SK-N-SH (cell line): ENCODE measurements around the gene KBTBD3. TPM values are rescaled to one million over a fixed set of nuclear protein-coding genes. Genes with fewer than 3 reads are reported as not detected.

ENCODE experiments used
- CTCF ChIA-PET: fragments of 300-600, 350-600 bp; formaldehyde crosslinking; extraction: SDS; loops from one replicate; lab custom pipeline; 2021; lab: Yijun Ruan, JAX
- POLR2A ChIA-PET: fragments of 350-600 bp; sonication (Branson Sonifier 250); formaldehyde crosslinking; extraction: SDS; loops from one replicate; lab custom pipeline; 2020; ENCODE audit warnings: antibody characterized with exemption, inconsistent platforms; lab: Yijun Ruan, JAX
- DNase-seq: peaks from one replicate; pipeline ENCODE4 v3.0.0; 2012
- H2AFZ ChIP-seq: fragments of 200-600 bp; sonication (generic); 2 replicates; pipeline ENCODE4 v1.8.1; 2016; ENCODE audit warnings: antibody characterized with exemption, mild to moderate bottlenecking, low read depth
- H3F3A ChIP-seq: fragments of 200-600 bp; sonication (generic); replicated peaks from 2 replicates; pipeline ENCODE3; 2016; ENCODE audit warnings: antibody characterized with exemption, mild to moderate bottlenecking; ENCODE audit not compliant: insufficient read depth
- H3K27ac ChIP-seq, 2 experiments: fragments of 200-500 bp in 1 of 2; fragments of 200-600 bp in 1 of 2; sonication (Bioruptor generic) in 1 of 2; sonication (generic), shearing (Covaris generic) in 1 of 2; 2 replicates each; pipeline versions ENCODE4 v1.5.1 to v1.6.1; 2014 to 2016; ENCODE audit warnings: low read depth in 2 of 2, inconsistent platforms in 1 of 2, low read length in 1 of 2, mild to moderate bottlenecking in 1 of 2, mixed read lengths in 1 of 2
- H3K27me3 ChIP-seq: fragments of 200-600 bp; sonication (generic), shearing (Covaris generic); 2 replicates; pipeline ENCODE4 v1.6.1; 2016; ENCODE audit warnings: mixed run types; ENCODE audit not compliant: insufficient read depth
- H3K36me3 ChIP-seq, 2 experiments: fragments of 200-500 bp in 1 of 2; fragments of 200-600 bp in 1 of 2; sonication (Bioruptor generic) in 1 of 2; sonication (generic) in 1 of 2; replicated peaks in 1 of 2; 2 replicates each; pipeline versions ENCODE3 to v1.5.1; 2014 to 2016; ENCODE audit warnings: low read length in 1 of 2, mild to moderate bottlenecking in 1 of 2; ENCODE audit not compliant: insufficient read depth in 2 of 2, control insufficient read depth in 1 of 2
- H3K4me1 ChIP-seq, 2 experiments: fragments of 200-500 bp in 1 of 2; fragments of 200-600 bp in 1 of 2; sonication (Bioruptor generic) in 1 of 2; sonication (generic), shearing (Covaris generic) in 1 of 2; 2 replicates each; pipeline versions ENCODE4 v1.5.1 to v1.6.1; 2014 to 2016; ENCODE audit warnings: low read depth in 1 of 2, low read length in 1 of 2, mixed run types in 1 of 2; ENCODE audit not compliant: insufficient read depth in 2 of 2, control insufficient read depth in 1 of 2
- H3K4me2 ChIP-seq: fragments of 200-600 bp; sonication (generic), shearing (Covaris generic); 2 replicates; pipeline ENCODE4 v1.6.1; 2017; ENCODE audit warnings: mixed run types
- H3K4me3 ChIP-seq, 2 experiments: fragments of 200-500 bp in 1 of 2; fragments of 200-600 bp in 1 of 2; sonication (Bioruptor generic) in 1 of 2; sonication (generic), shearing (Covaris generic) in 1 of 2; 2 replicates each; pipeline versions ENCODE4 v1.5.1 to v1.8.1; 2014 to 2016; ENCODE audit warnings: low read depth in 2 of 2, inconsistent platforms in 1 of 2, low read length in 1 of 2, mild to moderate bottlenecking in 1 of 2, mixed read lengths in 1 of 2, moderate library complexity in 1 of 2
- H3K79me2 ChIP-seq: fragments of 200-600 bp; sonication (generic); 2 replicates; pipeline ENCODE4 v1.8.1; 2017; ENCODE audit warnings: mild to moderate bottlenecking; ENCODE audit not compliant: insufficient read depth
- H3K9ac ChIP-seq: fragments of 200-600 bp; sonication (generic); 2 replicates; pipeline ENCODE4 v1.6.1; 2017; ENCODE audit warnings: mixed run types
- H3K9me2 ChIP-seq: fragments of 200-600 bp; sonication (generic); 2 replicates; pipeline ENCODE4 v1.6.1; 2017; ENCODE audit warnings: mixed run types
- H3K9me3 ChIP-seq: fragments of 200-600 bp; sonication (generic); 2 replicates; pipeline ENCODE4 v1.6.1; 2017; ENCODE audit warnings: mixed run types, mild to moderate bottlenecking, moderate library complexity
- H4K20me1 ChIP-seq: fragments of 200-600 bp; sonication (generic); 2 replicates; pipeline ENCODE4 v1.6.1; 2017; ENCODE audit warnings: mild to moderate bottlenecking, mixed run types; ENCODE audit not compliant: insufficient read depth
- FOSL2 ChIP-seq: IDR thresholded peaks from 2 replicates; pipeline ENCODE4 v1.4.0; 2012; ENCODE audit warnings: low read depth, mild to moderate bottlenecking, moderate library complexity, borderline replicate concordance
- FOXJ3 ChIP-seq: sonication (generic); formaldehyde crosslinking; IDR thresholded peaks from 2 replicates; pipeline ENCODE4 v1.5.1; 2020; ENCODE audit warnings: mild to moderate bottlenecking, missing genetic modification reagents
- FOXM1 ChIP-seq: IDR thresholded peaks from 2 replicates; pipeline ENCODE4 v1.4.0; 2012; ENCODE audit warnings: low read depth, mild to moderate bottlenecking
- GABPA ChIP-seq: IDR thresholded peaks from 2 replicates; pipeline ENCODE4 v1.4.0; 2012; ENCODE audit warnings: low read depth, mild to moderate bottlenecking
- GATA2 ChIP-seq: sonication (generic); formaldehyde crosslinking; IDR thresholded peaks from 2 replicates; pipeline ENCODE4 v1.5.0; 2020; ENCODE audit warnings: mild to moderate bottlenecking, missing genetic modification reagents
- JUND ChIP-seq: IDR thresholded peaks from 2 replicates; pipeline ENCODE4 v1.4.0; 2012
- MXI1 ChIP-seq: IDR thresholded peaks from 2 replicates; pipeline ENCODE4 v1.6.1; 2012; ENCODE audit warnings: mild to moderate bottlenecking, low read depth, low read length, improper control_type of control experiment
- NRF1 ChIP-seq: IDR thresholded peaks from 2 replicates; pipeline ENCODE4 v1.6.1; 2012; ENCODE audit warnings: low read depth, mild to moderate bottlenecking, low read length
- RFX5 ChIP-seq: IDR thresholded peaks from 2 replicates; pipeline ENCODE4 v1.6.1; 2012; ENCODE audit warnings: mild to moderate bottlenecking, improper control_type of control experiment, low read length
- YY1 ChIP-seq: IDR thresholded peaks from 2 replicates; pipeline ENCODE4 v1.4.0; 2012; ENCODE audit warnings: low read depth, mild to moderate bottlenecking
- WGBS: methylation state at CpG from one replicate; pipeline ENCODE4 v1.1.6; 2017; ENCODE audit warnings: low lambda C conversion rate; 5-methylcytosine and 5-hydroxymethylcytosine counted together
- polyA plus RNA-seq, 3 experiments: library from polyadenylated mRNA; depleted of rRNA; stranded (reverse); fragments of >200 nt; gene quantifications; 2 replicates each; pipeline ENCODE4 v1.2.3, GENCODE V29; 2012
- TF ChIP-seq, protein P1 (sequence below): IDR thresholded peaks from 2 replicates; pipeline ENCODE4; 2012
- TF ChIP-seq, protein P2 (sequence below): IDR thresholded peaks from 2 replicates; pipeline ENCODE4 v1.4.0; 2012; ENCODE audit warnings: low read depth, borderline replicate concordance
- TF ChIP-seq, protein P3 (sequence below): IDR thresholded peaks from 2 replicates; pipeline ENCODE4 v1.4.0; 2012; ENCODE audit warnings: low read depth
- TF ChIP-seq, protein P4 (sequence below): IDR thresholded peaks from 2 replicates; pipeline ENCODE4 v1.4.0; 2012; ENCODE audit warnings: low read depth, borderline replicate concordance

Gene KBTBD3
- polyA plus RNA-seq, 1 of the 3 experiments (the other 2 are of a cell fraction) = 1.9 TPM

DNA sequence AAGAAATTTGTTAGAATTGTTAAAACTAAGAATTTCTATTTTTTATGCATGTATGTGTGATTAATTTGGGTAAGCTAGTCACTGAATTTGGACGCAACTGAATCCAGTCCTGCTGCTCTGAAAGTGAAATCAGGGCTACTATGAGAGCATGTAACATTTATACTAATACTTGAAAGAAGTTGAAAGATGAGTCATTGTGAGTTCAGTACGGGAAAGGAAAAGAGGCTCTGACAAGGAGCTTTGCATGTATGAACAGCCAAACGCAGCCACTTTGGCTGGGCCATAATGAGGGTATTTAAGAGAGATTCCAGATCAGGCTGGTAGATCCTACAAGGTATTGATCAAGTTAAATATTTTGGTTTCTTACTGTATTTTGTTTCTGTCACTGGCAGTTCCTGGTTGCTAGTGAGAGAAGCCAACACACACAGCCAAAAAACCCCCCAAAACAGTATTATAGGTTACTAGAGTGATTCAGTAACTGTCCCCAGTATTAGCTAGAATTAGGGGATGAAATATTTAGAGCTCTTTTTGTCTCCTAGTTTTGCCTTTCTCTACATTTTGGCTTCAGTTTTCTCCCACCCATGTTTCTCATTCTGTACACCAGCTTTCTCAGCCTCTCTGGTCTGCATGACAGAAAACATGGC is 14.5 kb upstream of the KBTBD3 start:
- DNase-seq = no peak
- Histone ChIP-seq H3K4me1 (peaks cover 0 to 8% of the 10 kb centered on the region in 2 experiments; a peak in 2 of 4 replicates), H3F3A (peaks cover 5% of the 10 kb centered on the region), H3K4me2 (peak overlapping the region; percentile 41; the same call in 1 of the 2 replicates), H4K20me1 (peaks cover 15% of the 10 kb centered on the region), H3K9me3 (no peaks in the 10 kb centered on the region), H3K27me3 (no peaks in the 10 kb centered on the region), H3K9me2 (no peaks in the 10 kb centered on the region), H3K27ac (peak overlapping the region in 1 of 2 experiments; percentile 50; a peak in 2 of 4 replicates), H3K79me2 (peaks cover 51% of the 10 kb centered on the region), H3K4me3 (no peak overlapping the region), H2AFZ (no peak overlapping the region), H3K36me3 (peaks cover 45 to 83% of the 10 kb centered on the region in 2 experiments), H3K9ac (no peak overlapping the region)
- CTCF ChIA-PET = interaction anchor here (1.0 to 1.2 kb wide), 3 partner anchors 8 to 20 kb away, joined by 3 to 4 read pairs (median 3); no protein-coding TSS in a partner anchor
- TF ChIP-seq, protein P1, sequence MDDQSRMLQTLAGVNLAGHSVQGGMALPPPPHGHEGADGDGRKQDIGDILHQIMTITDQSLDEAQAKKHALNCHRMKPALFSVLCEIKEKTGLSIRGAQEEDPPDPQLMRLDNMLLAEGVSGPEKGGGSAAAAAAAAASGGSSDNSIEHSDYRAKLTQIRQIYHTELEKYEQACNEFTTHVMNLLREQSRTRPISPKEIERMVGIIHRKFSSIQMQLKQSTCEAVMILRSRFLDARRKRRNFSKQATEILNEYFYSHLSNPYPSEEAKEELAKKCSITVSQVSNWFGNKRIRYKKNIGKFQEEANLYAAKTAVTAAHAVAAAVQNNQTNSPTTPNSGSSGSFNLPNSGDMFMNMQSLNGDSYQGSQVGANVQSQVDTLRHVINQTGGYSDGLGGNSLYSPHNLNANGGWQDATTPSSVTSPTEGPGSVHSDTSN = peak; percentile 29
- 0 out of 2 replicates have a peak, but pooled peaks have one; percentile 13 for TF ChIP-seq JUND
- peak; percentile 66; the same call in 1 of the 2 replicates for TF ChIP-seq FOSL2
- TF ChIP-seq RFX5 = no peak
- TF ChIP-seq, protein P2, sequence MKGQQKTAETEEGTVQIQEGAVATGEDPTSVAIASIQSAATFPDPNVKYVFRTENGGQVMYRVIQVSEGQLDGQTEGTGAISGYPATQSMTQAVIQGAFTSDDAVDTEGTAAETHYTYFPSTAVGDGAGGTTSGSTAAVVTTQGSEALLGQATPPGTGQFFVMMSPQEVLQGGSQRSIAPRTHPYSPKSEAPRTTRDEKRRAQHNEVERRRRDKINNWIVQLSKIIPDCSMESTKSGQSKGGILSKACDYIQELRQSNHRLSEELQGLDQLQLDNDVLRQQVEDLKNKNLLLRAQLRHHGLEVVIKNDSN = no peak
- WGBS = 56% methylated on average over 3 of the region's 3 CpGs
- POLR2A ChIA-PET = no interaction called here

DNA sequence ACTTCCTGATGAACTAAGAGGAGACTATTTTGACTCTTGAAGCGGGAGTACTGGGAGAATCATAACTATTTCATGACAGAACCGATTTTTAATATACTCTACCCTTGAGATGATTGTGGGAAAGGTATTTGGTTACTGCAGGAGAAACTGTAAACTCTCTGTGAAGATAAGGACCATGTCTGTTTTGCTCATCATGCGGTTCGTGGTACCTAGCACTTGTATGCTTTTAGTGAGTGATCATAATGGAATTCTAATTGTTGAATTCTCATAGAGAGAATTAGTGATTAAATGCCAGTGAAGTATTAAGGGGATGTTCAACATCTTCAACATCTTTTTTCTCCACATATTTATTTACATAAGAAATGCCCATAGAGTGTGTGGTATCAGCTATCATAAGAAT is 11.7 kb upstream of the KBTBD3 start:
- Histone ChIP-seq H3K4me3 (no peak overlapping the region), H3K27ac (peak overlapping the region in 1 of 2 experiments; percentile 1; a peak in 1 of 4 replicates), H3K27me3 (no peaks in the 10 kb centered on the region), H3K9ac (no peak overlapping the region), H3K4me2 (no peak overlapping the region), H3F3A (peaks cover 5% of the 10 kb centered on the region), H3K9me3 (no peaks in the 10 kb centered on the region), H2AFZ (no peak overlapping the region), H3K9me2 (no peaks in the 10 kb centered on the region), H4K20me1 (peaks cover 20% of the 10 kb centered on the region), H3K4me1 (peaks cover 0 to 8% of the 10 kb centered on the region in 2 experiments; a peak in 2 of 4 replicates), H3K79me2 (peaks cover 74% of the 10 kb centered on the region), H3K36me3 (peaks cover 44 to 76% of the 10 kb centered on the region in 2 experiments)
- no peak for DNase-seq
- ChIA-PET CTCF (interaction anchor here (0.7 to 1.9 kb wide), 4 partner anchors 11 to 1723 kb away, joined by 3 to 8 read pairs (median 3); partner anchors contain the start of gene KBTBD3), POLR2A (no interaction called here)
- WGBS = 89% methylated on average over 4 of the region's 4 CpGs
- TF ChIP-seq, protein P1 = no peak
- TF ChIP-seq YY1 (no peak), MXI1 (no peak), NRF1 (no peak), FOXJ3 (no peak), FOXM1 (no peak), GABPA (no peak), GATA2 (CRISPR knock-in tag) (no peak)
- TF ChIP-seq, protein P3, sequence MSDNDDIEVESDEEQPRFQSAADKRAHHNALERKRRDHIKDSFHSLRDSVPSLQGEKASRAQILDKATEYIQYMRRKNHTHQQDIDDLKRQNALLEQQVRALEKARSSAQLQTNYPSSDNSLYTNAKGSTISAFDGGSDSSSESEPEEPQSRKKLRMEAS = no peak
- TF ChIP-seq, protein P4, sequence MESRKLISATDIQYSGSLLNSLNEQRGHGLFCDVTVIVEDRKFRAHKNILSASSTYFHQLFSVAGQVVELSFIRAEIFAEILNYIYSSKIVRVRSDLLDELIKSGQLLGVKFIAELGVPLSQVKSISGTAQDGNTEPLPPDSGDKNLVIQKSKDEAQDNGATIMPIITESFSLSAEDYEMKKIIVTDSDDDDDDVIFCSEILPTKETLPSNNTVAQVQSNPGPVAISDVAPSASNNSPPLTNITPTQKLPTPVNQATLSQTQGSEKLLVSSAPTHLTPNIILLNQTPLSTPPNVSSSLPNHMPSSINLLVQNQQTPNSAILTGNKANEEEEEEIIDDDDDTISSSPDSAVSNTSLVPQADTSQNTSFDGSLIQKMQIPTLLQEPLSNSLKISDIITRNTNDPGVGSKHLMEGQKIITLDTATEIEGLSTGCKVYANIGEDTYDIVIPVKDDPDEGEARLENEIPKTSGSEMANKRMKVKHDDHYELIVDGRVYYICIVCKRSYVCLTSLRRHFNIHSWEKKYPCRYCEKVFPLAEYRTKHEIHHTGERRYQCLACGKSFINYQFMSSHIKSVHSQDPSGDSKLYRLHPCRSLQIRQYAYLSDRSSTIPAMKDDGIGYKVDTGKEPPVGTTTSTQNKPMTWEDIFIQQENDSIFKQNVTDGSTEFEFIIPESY = no peak
